Activated CD4-positive, alpha-beta T cell treated with anti-CD3 and anti-CD28 coated beads, Interleukin-2, amount 10 ng/mL, durations not matched to agents 7 days and 5 days (primary cell): ENCODE results near the gene RUNX2. TPM values are rescaled to one million over a fixed set of nuclear protein-coding genes. Genes with fewer than 3 reads are reported as not detected.

Source experiments
- CTCF ChIA-PET: fragments of 350-600 bp; sonication (Branson Sonifier 250); formaldehyde crosslinking; loops from one replicate; lab custom pipeline; 2021; ENCODE audit warnings: antibody characterized with exemption; lab: Charles Lee
- POLR2A ChIA-PET: fragments of 350-600 bp; sonication (Branson Sonifier 250); formaldehyde crosslinking; loops from one replicate; lab custom pipeline; 2021; ENCODE audit warnings: antibody characterized with exemption; lab: Charles Lee
- DNase-seq: peaks from one replicate; pipeline ENCODE4 v3.0.0-alpha.2; 2020
- H3K27ac Mint-ChIP-seq: one replicate; pipeline ENCODE4 v1.8.0; 2021; ENCODE audit warnings: mild to moderate bottlenecking, moderate library complexity, mixed read lengths
- H3K27me3 Mint-ChIP-seq: one replicate; pipeline ENCODE4 v1.8.0; 2021; ENCODE audit warnings: mixed read lengths
- H3K36me3 Mint-ChIP-seq: one replicate; pipeline ENCODE4 v1.8.0; 2021; ENCODE audit warnings: low read depth, mixed read lengths
- H3K4me1 Mint-ChIP-seq: one replicate; pipeline ENCODE4 v1.8.0; 2021; ENCODE audit warnings: mixed read lengths
- H3K4me3 Mint-ChIP-seq: one replicate; pipeline ENCODE4 v1.8.0; 2021; ENCODE audit warnings: mild to moderate bottlenecking, moderate library complexity, mixed read lengths
- H3K9me3 Mint-ChIP-seq: one replicate; pipeline ENCODE4 v1.8.0; 2021; ENCODE audit warnings: mixed read lengths
- total RNA-seq, 2 experiments: library from RNA; stranded (reverse); gene quantifications; one replicate each; pipeline ENCODE4 v1.2.3, GENCODE V29; 2021

Gene RUNX2
- total RNA-seq, 2 experiments from 2014 or later, result 13.2 to 13.4 TPM

DNA sequence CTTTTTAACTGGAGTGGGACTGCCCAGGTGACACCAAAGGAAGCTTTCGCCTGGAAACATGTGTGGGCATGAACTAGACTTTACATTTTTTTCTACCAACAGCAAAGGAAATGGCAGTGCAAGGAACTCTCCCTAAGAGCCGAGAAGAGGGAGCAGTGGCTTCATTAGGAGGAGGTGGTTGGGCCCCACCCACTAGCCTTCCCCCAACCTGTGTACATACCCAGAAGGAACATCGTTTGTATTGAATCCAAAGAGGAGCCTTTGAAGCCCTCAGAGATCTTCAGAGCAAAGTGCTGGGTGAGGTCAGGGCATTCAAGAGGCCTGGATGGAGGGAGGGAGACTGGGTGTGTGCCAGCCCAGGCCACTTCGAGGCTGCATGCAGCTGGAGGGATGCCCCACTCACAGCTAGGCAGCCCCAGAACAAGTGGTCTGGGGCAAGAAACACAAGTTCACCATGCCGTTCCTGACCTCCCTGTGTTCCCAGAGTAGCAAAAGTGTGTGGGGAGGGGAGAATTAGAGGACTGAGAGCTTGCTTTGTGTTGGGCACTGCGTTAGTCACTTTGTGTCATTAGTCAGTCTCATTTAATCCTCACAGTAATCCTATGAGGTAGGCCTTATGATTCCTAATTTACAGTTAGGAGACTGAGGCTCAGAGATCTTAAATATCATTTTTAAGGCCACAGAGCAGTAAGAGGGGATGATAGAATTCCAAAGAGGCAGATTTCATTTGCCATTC lies 241.2 kb downstream of the RUNX2 start:
- peaks cover 2% of the 10 kb centered on the region for H3K27me3 Mint-ChIP-seq
- peaks cover 27% of the 10 kb centered on the region for H3K4me1 Mint-ChIP-seq
- POLR2A ChIA-PET, result no interaction called here
- CTCF ChIA-PET, result no interaction called here
- peaks cover 16% of the 10 kb centered on the region for H3K9me3 Mint-ChIP-seq
- peaks cover 5% of the 10 kb centered on the region for H3K36me3 Mint-ChIP-seq
- no peak overlapping the region for H3K4me3 Mint-ChIP-seq
- H3K27ac Mint-ChIP-seq, result peak overlapping the region; percentile 38
- DNase-seq, result no peak

DNA sequence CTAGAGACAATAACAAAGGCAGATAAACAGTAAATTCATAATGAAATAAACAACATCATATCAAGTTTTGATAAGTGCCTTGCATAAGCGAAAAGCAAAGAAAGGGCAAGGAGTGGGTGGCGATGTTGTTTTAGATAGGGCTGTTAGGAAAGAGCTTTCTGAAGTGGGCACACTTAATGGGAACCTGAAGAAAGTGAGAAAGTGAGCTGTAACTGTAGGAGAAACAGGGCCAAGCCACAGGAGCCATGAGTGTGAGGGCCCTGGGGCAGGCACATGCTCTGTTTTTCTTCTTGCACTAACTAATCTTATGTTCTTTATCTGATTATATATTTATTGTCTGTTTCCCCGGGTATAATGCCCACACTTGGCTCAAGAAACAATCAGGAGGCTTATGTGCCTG lies 243.0 kb downstream of the RUNX2 start:
- Mint-ChIP-seq H3K9me3 (peaks cover 15% of the 10 kb centered on the region), H3K27me3 (no peaks in the 10 kb centered on the region), H3K27ac (peak overlapping the region; percentile 27), H3K4me3 (no peak overlapping the region), H3K36me3 (peaks cover 3% of the 10 kb centered on the region), H3K4me1 (peaks cover 29% of the 10 kb centered on the region)
- no peak for DNase-seq
- ChIA-PET POLR2A (no interaction called here), CTCF (no interaction called here)

GRCh38 chr6:45572833-45573232 lies 244.7 kb downstream of the RUNX2 start:
- CTCF ChIA-PET, result interaction anchor here (1.1 kb wide), 1 partner anchor 14 kb away, joined by 4 read pairs; no protein-coding TSS in a partner anchor
- H3K27me3 Mint-ChIP-seq, result no peaks in the 10 kb centered on the region
- no peak for DNase-seq
- H3K4me3 Mint-ChIP-seq, result no peak overlapping the region
- H3K4me1 Mint-ChIP-seq, result peaks cover 29% of the 10 kb centered on the region
- H3K27ac Mint-ChIP-seq, result peak overlapping the region; percentile 37
- peaks cover 10% of the 10 kb centered on the region for H3K9me3 Mint-ChIP-seq
- H3K36me3 Mint-ChIP-seq, result peaks cover 3% of the 10 kb centered on the region
- POLR2A ChIA-PET, result no interaction called here

GRCh38 chr6:45574014-45574461 lies 245.9 kb downstream of the RUNX2 start:
- Mint-ChIP-seq H3K36me3 (peaks cover under 1% of the 10 kb centered on the region), H3K27ac (no peak overlapping the region), H3K4me1 (peaks cover 24% of the 10 kb centered on the region), H3K9me3 (peaks cover 7% of the 10 kb centered on the region), H3K27me3 (no peaks in the 10 kb centered on the region), H3K4me3 (no peak overlapping the region)
- POLR2A ChIA-PET, result no interaction called here
- DNase-seq, result no peak
- CTCF ChIA-PET, result interaction anchor here (0.7 to 1.3 kb wide), 5 partner anchors 9 to 349 kb away, joined by 3 to 7 read pairs (median 3); no protein-coding TSS in a partner anchor

DNA sequence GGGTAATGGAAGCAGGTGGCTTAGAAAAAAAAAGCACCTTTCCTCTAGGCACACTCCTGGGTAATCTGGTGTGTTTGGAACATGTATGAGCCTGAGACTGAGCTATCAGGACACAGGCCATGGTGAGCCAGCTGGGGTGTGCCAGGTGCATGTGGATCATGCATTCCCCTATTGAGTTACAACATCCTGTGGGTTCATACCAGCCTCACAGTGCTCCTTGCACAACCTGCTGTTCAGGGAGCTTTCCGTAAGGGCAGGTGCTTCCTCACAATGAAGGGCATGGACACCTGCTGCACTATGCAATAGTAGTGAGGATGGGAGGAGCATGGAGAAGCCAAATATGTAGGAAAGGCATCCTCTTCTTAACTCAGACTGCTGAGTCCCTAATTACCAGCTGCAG lies 246.8 kb downstream of the RUNX2 start:
- CTCF ChIA-PET, result interaction anchor here (1.0 to 1.3 kb wide), 3 partner anchors 9 to 348 kb away, joined by 3 to 7 read pairs (median 5); no protein-coding TSS in a partner anchor
- POLR2A ChIA-PET, result no interaction called here
- H3K27me3 Mint-ChIP-seq, result no peaks in the 10 kb centered on the region

GRCh38 chr6:45576648-45577624 lies 248.8 kb downstream of the RUNX2 start:
- CTCF ChIA-PET, result interaction anchor here (0.7 kb wide), 1 partner anchor 47 kb away, joined by 3 read pairs; no protein-coding TSS in a partner anchor
- H3K4me1 Mint-ChIP-seq, result peaks cover 20% of the 10 kb centered on the region
- no peaks in the 10 kb centered on the region for H3K27me3 Mint-ChIP-seq
- no peak overlapping the region for H3K27ac Mint-ChIP-seq
- peaks cover 1% of the 10 kb centered on the region for H3K36me3 Mint-ChIP-seq
- peaks cover 7% of the 10 kb centered on the region for H3K9me3 Mint-ChIP-seq
- no peak overlapping the region for H3K4me3 Mint-ChIP-seq
- no peak for DNase-seq
- POLR2A ChIA-PET, result no interaction called here

More for the DNA sequence above, 246.8 kb downstream of the RUNX2 start:
- Mint-ChIP-seq H3K36me3 (no peaks in the 10 kb centered on the region), H3K4me3 (no peak overlapping the region), H3K27ac (no peak overlapping the region), H3K9me3 (peaks cover 7% of the 10 kb centered on the region), H3K4me1 (peaks cover 21% of the 10 kb centered on the region)
- no peak for DNase-seq

DNA sequence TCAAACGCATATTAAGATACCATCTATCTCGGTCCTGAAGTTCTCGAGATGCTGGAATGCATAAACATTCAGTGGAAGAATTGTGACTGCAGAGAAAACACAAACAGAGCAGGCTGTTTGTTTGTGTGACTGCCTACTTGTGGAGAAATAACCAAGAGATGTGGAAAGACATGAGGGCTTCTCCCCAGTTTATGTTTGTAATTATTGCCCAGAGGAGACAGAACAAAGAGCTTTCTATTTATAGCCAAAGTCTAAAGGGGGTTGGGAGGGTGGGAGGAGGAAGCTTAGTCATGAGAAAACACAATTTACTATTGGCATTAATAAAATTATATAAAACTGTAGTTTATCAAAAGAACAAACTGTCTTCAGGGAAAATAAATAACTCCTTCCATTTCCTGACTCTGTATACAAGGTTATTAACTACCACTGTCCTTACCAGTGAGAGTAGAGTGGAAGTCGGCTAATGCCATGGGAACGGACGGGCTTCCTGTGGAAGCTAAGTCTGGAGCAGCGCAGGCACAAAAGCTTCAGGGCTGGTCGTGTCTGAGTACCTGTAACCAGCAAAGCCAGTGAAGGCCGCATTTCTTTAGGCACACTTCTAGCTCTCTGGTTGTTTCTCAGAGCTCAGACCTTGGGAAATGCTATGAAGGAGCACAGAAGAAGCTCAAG lies 249.8 kb downstream of the RUNX2 start:
- no peak overlapping the region for H3K4me3 Mint-ChIP-seq
- peaks cover 13% of the 10 kb centered on the region for H3K4me1 Mint-ChIP-seq
- H3K27me3 Mint-ChIP-seq, result no peaks in the 10 kb centered on the region
- POLR2A ChIA-PET, result no interaction called here
- no peak overlapping the region for H3K27ac Mint-ChIP-seq
- H3K36me3 Mint-ChIP-seq, result peaks cover 3% of the 10 kb centered on the region
- DNase-seq, result no peak
- peaks cover 11% of the 10 kb centered on the region for H3K9me3 Mint-ChIP-seq
- CTCF ChIA-PET, result interaction anchor here (0.5 to 1.1 kb wide), 2 partner anchors 8 to 17 kb away, joined by 3 read pairs; no protein-coding TSS in a partner anchor

- ChIA-PET CTCF (interaction anchor here (1.2 to 1.3 kb wide), 2 partner anchors 10 to 21 kb away, joined by 4 to 7 read pairs; no protein-coding TSS in a partner anchor), POLR2A (no interaction called here)
- Mint-ChIP-seq H3K36me3 (peaks cover 20% of the 10 kb centered on the region), H3K4me3 (no peak overlapping the region), H3K9me3 (peaks cover 12% of the 10 kb centered on the region), H3K4me1 (peaks cover 49% of the 10 kb centered on the region), H3K27me3 (no peaks in the 10 kb centered on the region), H3K27ac (peak overlapping the region; percentile 67)
- DNase-seq, result no peak
Measured at GRCh38 chr6:45584127-45584526, 256.0 kb downstream of the RUNX2 start.

DNA sequence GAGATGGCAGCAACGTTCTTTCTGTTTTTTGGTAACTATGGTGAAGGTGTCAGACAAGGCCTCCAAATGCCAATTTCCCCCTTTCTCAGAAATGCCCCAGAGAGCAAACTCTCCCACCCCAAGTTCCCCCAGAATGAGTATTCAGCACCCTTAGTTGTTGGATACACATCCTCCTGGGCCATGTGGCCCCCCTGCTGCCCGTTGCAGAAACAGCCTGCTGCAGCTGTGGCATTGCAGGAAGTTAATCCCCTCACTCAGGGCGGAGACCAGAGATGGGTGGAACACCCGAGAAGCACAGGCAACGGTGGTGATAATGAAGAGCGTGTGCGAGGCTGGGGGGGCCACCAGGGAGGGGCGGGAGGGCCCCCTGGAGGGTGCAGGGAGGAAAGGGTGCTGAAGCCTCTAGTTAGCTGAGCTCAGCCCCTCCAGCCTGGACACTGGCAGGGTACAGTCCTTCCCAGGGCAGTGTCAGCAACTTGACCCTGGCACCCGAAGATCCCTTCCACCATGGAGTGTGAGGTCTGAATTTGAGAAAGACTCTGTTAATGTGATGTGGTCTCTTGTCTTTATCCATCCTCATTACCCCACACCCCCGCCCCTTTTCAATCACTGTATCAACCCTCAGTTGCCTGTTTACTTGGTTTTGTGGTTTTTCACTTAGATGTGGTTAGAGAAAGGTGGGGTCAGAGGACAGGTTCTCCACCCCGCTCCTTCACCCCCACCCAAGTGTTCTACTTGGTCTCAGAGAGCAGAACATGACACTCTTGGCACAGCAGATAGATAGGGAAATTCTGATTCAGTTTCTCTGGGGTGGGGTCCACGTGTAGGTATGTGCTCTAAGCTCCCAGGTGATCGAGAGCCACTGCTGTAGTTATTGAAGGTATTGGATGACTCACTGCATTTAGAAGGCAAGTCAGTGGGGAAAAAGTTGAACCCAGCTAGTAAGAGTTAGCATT lies 258.4 kb downstream of the RUNX2 start:
- peaks cover 12% of the 10 kb centered on the region for H3K9me3 Mint-ChIP-seq
- H3K27ac Mint-ChIP-seq, result peak overlapping the region; percentile 98
- POLR2A ChIA-PET, result no interaction called here
- H3K4me3 Mint-ChIP-seq, result peak overlapping the region; percentile 63
- peaks cover 24% of the 10 kb centered on the region for H3K36me3 Mint-ChIP-seq
- CTCF ChIA-PET, result interaction anchor here (0.5 to 1.5 kb wide), 4 partner anchors 8 to 223 kb away, joined by 3 to 4 read pairs (median 4); no protein-coding TSS in a partner anchor
- no peaks in the 10 kb centered on the region for H3K27me3 Mint-ChIP-seq
- DNase-seq, result peak; percentile 88
- peaks cover 71% of the 10 kb centered on the region for H3K4me1 Mint-ChIP-seq

- H3K4me3 Mint-ChIP-seq, result no peak overlapping the region
- POLR2A ChIA-PET, result no interaction called here
Measured at GRCh38 chr6:45587229-45588060, 259.3 kb downstream of the RUNX2 start.

More at GRCh38 chr6:45587229-45588060, 259.3 kb downstream of the RUNX2 start:
- no peak for DNase-seq
- peak overlapping the region; percentile 98 for H3K27ac Mint-ChIP-seq
- H3K9me3 Mint-ChIP-seq, result peaks cover 12% of the 10 kb centered on the region
- CTCF ChIA-PET, result interaction anchor here (0.6 to 1.5 kb wide), 4 partner anchors 10 to 127 kb away, joined by 3 to 4 read pairs (median 4); no protein-coding TSS in a partner anchor
- H3K27me3 Mint-ChIP-seq, result no peaks in the 10 kb centered on the region
- H3K36me3 Mint-ChIP-seq, result peaks cover 21% of the 10 kb centered on the region
- peaks cover 79% of the 10 kb centered on the region for H3K4me1 Mint-ChIP-seq
